Right cardiac atrium (tissue), 5 donors: ENCODE measurements around the gene CRYL1. TPM values are rescaled to one million over a fixed set of nuclear protein-coding genes. Genes with fewer than 3 reads are reported as not detected.

Source experiments
- ATAC-seq, 2 donors: fragments of 200-7000 bp; cut with Tn5 transposase; one replicate each; pipeline versions ENCODE4 v1.8.0 to v1.9.1; 2020; ENCODE audit warnings: moderate library complexity in 2 of 2, mild to moderate bottlenecking in 1 of 2
- DNase-seq, 3 donors: peaks; one replicate each; pipeline ENCODE4 v3.0.0-alpha.2; 2020
- H3K27ac ChIP-seq: one replicate; pipeline ENCODE4 v1.5.1; 2013; ENCODE audit warnings: mild to moderate bottlenecking, low read length, control low read depth, moderate library complexity
- H3K27me3 ChIP-seq: one replicate; pipeline ENCODE4 v1.6.1; 2013; ENCODE audit not compliant: control insufficient read depth, insufficient read depth
- H3K4me1 ChIP-seq: one replicate; pipeline ENCODE4 v1.6.1; 2013; ENCODE audit warnings: low read length; ENCODE audit not compliant: control insufficient read depth, insufficient read depth
- H3K4me3 ChIP-seq: one replicate; pipeline ENCODE4 v1.5.1; 2013; ENCODE audit warnings: low read length, control low read depth
- H3K9me3 ChIP-seq: one replicate; pipeline ENCODE4 v1.6.1; 2013; ENCODE audit warnings: low read length; ENCODE audit not compliant: control insufficient read depth
- WGBS: extraction: QIAGEN DNeasy Blood & Tissue Kit; methylation state at CpG from one replicate; pipeline ENCODE4 v1.1.7; 2013; 5-methylcytosine and 5-hydroxymethylcytosine counted together
- intact Hi-C, 4 donors: fragments of 100-400 bp; cut with DNase I; formaldehyde crosslinking; loops; one replicate each; pipeline versions ENCODE4 v1.11.0 to v1.14.0; 2022 to 2023
- polyA plus RNA-seq: library from polyadenylated mRNA; stranded (reverse); fragments of 200-250 nt; gene quantifications from one replicate; pipeline ENCODE4 v1.2.3, GENCODE V29; 2013
- total RNA-seq, 4 donors: library from RNA; stranded (reverse); fragmentation: NEBNext Ultra II Directional; extraction: Animal tissue kit (Norgen Biotek cat#: 25700); gene quantifications; one replicate each; pipeline ENCODE4 v1.2.1, GENCODE V29; 2021
- donor health status: healthy with polysubstance abuse.
- donor health status: DM: no; HTN: yes; CAD: no.
- donor health status: DM: no; HTN: no; CAD: no.
- donor health status: DM: no; HTN: yes; CAD: no; lungs with severe emphysema.
- donor health status: DM: yes; HTN: yes; CAD: no.

The CRYL1 gene
- total and polyA plus RNA-seq, 5 donors: 29.3 to 41.8 (median 33.1) TPM

DNA sequence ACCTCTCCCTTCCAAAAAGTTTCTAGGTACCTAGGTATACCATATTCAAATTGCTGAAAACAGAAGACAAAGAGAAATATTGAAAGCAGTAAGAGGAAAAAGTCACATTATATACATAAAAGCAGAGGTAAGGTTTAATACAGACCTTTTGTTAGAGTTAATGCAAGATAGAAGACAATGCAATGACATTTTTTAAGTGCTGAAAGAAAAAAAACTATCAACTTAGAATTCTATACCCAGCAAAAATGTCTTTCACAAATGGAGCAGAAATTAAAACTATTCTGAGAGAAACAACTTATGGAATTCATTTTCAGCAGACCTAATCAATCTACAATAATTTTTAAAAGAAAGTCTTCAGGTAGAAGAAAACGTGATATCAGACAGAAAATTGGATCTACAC is 77.2 kb downstream of the CRYL1 start:
- Histone ChIP-seq H3K9me3 (no peaks in the 10 kb centered on the region), H3K4me1 (peaks cover 1% of the 10 kb centered on the region), H3K4me3 (no peak overlapping the region), H3K27me3 (no peaks in the 10 kb centered on the region), H3K27ac (no peak overlapping the region)
- DNase-seq (no peak), ATAC-seq (no peak)
- WGBS: 93% methylated on average over 1 of the region's 1 CpG
- intact Hi-C loops: no loop called here

DNA sequence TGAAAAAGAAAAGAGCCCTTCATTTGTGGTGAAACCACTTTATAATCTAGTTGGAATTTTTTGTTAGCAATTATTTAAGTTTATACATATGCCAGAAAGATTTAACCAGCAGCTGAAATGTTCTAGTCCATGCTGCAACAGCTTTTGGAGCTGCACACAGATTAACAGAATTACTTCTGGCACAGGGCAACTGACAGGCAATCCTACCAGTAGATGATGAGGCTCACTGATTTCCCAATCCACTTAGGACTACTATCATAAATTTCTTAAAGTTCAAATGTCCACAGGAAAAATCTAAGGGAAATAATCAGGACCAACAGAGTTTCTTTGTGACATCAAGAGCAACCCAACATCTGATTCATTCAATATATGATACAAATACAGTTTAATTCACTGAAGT is 78.8 kb downstream of the CRYL1 start:
- ATAC-seq (peak; percentile 41 to 48), DNase-seq (no peak)
- no peak overlapping the region for H3K27ac ChIP-seq
- H3K27me3 ChIP-seq: no peaks in the 10 kb centered on the region
- no peaks in the 10 kb centered on the region for H3K9me3 ChIP-seq
- H3K4me3 ChIP-seq: no peak overlapping the region
- peaks cover 1% of the 10 kb centered on the region for H3K4me1 ChIP-seq
- intact Hi-C loops: no loop called here

- Histone ChIP-seq H3K4me1 (peaks cover 1% of the 10 kb centered on the region), H3K27me3 (no peaks in the 10 kb centered on the region), H3K4me3 (no peak overlapping the region), H3K9me3 (no peaks in the 10 kb centered on the region), H3K27ac (peak overlapping the region; percentile 17)
- intact Hi-C loops: no loop called here
- ATAC-seq (peak; percentile 75 to 84), DNase-seq (no peak)
- 70% methylated on average over 1 of the region's 1 CpG for WGBS
These were observed 79.3 kb downstream of the CRYL1 start for GRCh38 chr13:20446405-20446804.

- intact Hi-C loops: no loop called here
- peaks cover 1% of the 10 kb centered on the region for H3K4me1 ChIP-seq
- ATAC-seq: no peak
- no peaks in the 10 kb centered on the region for H3K9me3 ChIP-seq
- H3K27me3 ChIP-seq: no peaks in the 10 kb centered on the region
- 68% methylated on average over 2 of the region's 2 CpGs for WGBS
- no peak overlapping the region for H3K4me3 ChIP-seq
- H3K27ac ChIP-seq: no peak overlapping the region
- no peak for DNase-seq
These were observed 82.8 kb downstream of the CRYL1 start for GRCh38 chr13:20442798-20443381.

DNA sequence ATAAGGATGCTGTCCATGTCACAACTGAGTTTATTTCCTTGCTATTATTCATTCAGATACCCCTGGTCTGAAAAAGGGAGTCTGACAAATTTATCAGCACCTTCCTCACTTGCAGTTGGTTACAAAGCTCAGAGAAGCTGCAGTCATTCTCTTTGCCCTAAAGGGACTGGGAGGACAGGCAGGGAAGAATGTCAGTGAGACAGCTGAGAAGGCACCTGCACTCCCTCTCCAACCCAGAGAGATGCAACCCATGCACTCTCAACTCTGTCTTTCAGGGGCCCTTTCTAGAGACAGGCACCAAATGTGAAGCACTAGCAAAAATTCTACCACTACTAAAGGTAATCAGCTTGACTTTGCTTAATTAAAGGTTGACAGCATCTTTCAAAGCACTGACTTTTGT is 83.3 kb downstream of the CRYL1 start:
- Histone ChIP-seq H3K27ac (no peak overlapping the region), H3K4me3 (no peak overlapping the region), H3K9me3 (no peaks in the 10 kb centered on the region), H3K27me3 (no peaks in the 10 kb centered on the region), H3K4me1 (peaks cover 1% of the 10 kb centered on the region)
- ATAC-seq: no peak
- DNase-seq: no peak
- intact Hi-C loops: no loop called here

GRCh38 chr13:20441879-20442278 is 83.8 kb downstream of the CRYL1 start:
- DNase-seq (no peak), ATAC-seq (peak in 1 of 2 donors; percentile 37)
- H3K27ac ChIP-seq: no peak overlapping the region
- no peak overlapping the region for H3K4me3 ChIP-seq
- H3K9me3 ChIP-seq: no peaks in the 10 kb centered on the region
- H3K4me1 ChIP-seq: no peaks in the 10 kb centered on the region
- intact Hi-C loops: no loop called here
- no peaks in the 10 kb centered on the region for H3K27me3 ChIP-seq
- 42% methylated on average over 2 of the region's 2 CpGs for WGBS

- ATAC-seq (no peak), DNase-seq (no peak)
- H3K27me3 ChIP-seq: no peaks in the 10 kb centered on the region
- H3K9me3 ChIP-seq: no peaks in the 10 kb centered on the region
- intact Hi-C loops: no loop called here
- H3K4me1 ChIP-seq: no peaks in the 10 kb centered on the region
- 72% methylated on average over 5 of the region's 5 CpGs for WGBS
- H3K27ac ChIP-seq: no peak overlapping the region
- H3K4me3 ChIP-seq: no peak overlapping the region
These were observed 84.6 kb downstream of the CRYL1 start for GRCh38 chr13:20441056-20441455.

DNA sequence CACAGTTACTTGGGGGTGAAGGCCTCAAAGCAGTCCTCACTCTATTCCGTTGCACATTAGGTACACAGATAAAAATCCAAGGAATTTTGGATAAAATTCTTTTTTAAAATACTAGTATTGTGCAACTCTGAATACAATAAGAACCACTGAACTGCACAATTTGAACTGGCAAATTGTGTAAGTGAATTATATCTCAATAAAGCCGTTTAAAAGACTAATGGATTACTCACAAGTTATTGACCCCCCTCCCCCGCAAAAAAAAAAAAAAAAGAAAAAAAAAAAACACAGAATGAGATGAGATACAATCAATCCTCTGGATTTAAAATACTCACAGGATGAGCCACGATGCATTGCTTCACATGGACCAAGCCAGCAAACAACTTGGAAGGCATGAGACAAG is 86.4 kb downstream of the CRYL1 start:
- intact Hi-C loops: no loop called here
- no peak for ATAC-seq

GRCh38 chr13:20438801-20439200 is 86.9 kb downstream of the CRYL1 start:
- ATAC-seq (no peak), DNase-seq (no peak)
- no peak overlapping the region for H3K4me3 ChIP-seq
- intact Hi-C loops: no loop called here
- no peaks in the 10 kb centered on the region for H3K9me3 ChIP-seq
- no peaks in the 10 kb centered on the region for H3K27me3 ChIP-seq
- WGBS: 89% methylated on average over 6 of the region's 6 CpGs
- H3K27ac ChIP-seq: no peak overlapping the region
- H3K4me1 ChIP-seq: no peaks in the 10 kb centered on the region

More for the DNA sequence above, 86.4 kb downstream of the CRYL1 start:
- Histone ChIP-seq H3K9me3 (no peaks in the 10 kb centered on the region), H3K4me1 (no peaks in the 10 kb centered on the region), H3K27me3 (no peaks in the 10 kb centered on the region), H3K27ac (no peak overlapping the region), H3K4me3 (no peak overlapping the region)
- DNase-seq: no peak
- 85% methylated on average over 4 of the region's 4 CpGs for WGBS

DNA sequence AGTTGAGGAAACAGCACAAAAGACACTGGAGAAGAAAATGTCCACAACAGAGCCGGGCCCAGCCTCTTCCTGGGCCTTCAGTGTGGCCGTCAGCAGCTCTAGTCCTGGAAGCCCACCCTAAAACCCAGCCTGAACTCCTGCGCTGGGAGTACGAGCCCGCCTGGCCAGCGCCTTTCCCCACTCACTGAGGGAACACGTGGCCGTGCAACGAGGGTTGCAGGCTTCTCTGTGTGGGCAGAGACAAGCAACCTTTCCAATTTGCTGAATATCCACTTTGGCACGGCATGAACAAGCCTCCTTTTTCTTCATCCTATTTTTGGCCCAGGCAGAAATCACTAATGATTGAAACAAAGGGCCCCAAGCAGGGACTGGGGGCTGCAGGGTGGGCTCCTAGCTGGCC is 89.2 kb downstream of the CRYL1 start:
- Histone ChIP-seq H3K9me3 (no peaks in the 10 kb centered on the region), H3K27ac (no peak overlapping the region), H3K27me3 (no peaks in the 10 kb centered on the region), H3K4me1 (no peaks in the 10 kb centered on the region), H3K4me3 (no peak overlapping the region)
- intact Hi-C loops: no loop called here
- DNase-seq (no peak), ATAC-seq (no peak)
- 87% methylated on average over 10 of the region's 10 CpGs for WGBS

GRCh38 chr13:20435616-20436368 is 89.9 kb downstream of the CRYL1 start:
- no peak overlapping the region for H3K4me3 ChIP-seq
- no peaks in the 10 kb centered on the region for H3K27me3 ChIP-seq
- ATAC-seq: peak in 1 of 2 donors; percentile 28
- no peaks in the 10 kb centered on the region for H3K9me3 ChIP-seq
- H3K27ac ChIP-seq: no peak overlapping the region
- WGBS: 63% methylated on average over 57 of the region's 57 CpGs
- no peaks in the 10 kb centered on the region for H3K4me1 ChIP-seq
- peak in 1 of 3 donors; percentile 48 for DNase-seq
- intact Hi-C loops: no loop called here
